Activated CD8-positive, alpha-beta memory T cell treated with anti-CD3 and anti-CD28 coated beads, Interleukin-2, amount 50 U/mL, for 1 hour (primary cell): Measurements from ENCODE around the gene CCDC190.
"Not testable (repeated sequence)": the region's sequence is repeated elsewhere in the genome, so short reads cannot be mapped to it uniquely, and the experiment has no call there.

ENCODE experiments used
- DNase-seq: peaks from one replicate; pipeline ENCODE4 v3.0.0-alpha.2; 2020; ENCODE audit errors: extremely low read depth

Gene CCDC190

DNA sequence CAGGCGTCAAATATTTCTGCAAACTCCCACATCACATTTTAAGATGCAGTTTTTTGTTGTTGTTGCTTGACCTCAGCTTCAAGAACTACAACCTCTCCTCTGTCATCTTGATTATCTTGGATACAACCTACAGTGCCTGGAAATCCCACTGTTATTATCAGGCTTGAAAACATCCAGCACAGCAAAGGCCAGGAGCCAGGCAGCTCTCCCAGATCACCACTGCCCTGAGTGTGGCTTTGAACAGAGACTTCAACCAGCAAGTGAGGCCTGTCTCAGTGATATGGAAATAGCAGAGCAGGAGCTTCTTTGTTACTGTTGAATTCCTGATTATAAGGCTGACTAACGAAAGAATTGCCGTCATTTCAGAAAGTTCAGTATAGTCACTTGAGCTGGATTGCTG, 28.5 kb downstream of the CCDC190 start:
- DNase-seq, result no peak

DNA sequence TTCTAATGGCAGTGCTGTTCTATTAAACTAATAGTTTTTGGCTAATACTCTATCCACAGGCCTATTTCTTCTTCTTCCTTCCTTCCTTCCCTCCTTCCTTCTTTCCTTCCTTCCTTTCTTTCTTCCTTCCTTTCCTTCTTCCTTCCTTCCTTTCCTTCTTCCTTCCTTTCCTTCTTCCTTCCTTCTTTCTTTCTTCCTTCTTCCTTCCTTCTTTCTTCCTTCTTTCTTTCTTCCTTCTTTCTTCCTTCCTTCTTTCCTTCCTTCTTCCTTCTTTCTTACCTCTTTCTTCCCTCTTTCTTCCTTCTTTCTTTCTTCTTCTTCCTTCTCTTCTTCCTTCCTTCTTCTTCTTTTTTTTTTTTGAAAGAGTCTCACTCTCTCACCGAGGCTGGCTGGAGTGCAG, 31.7 kb downstream of the CCDC190 start:
- DNase-seq, result no peak

- no peak for DNase-seq
These were observed 37.0 kb downstream of the CCDC190 start for GRCh38 chr1:162823771-162824525.

GRCh38 chr1:162823231-162823630, 37.7 kb downstream of the CCDC190 start:
- no peak for DNase-seq

GRCh38 chr1:162822391-162823200, 38.4 kb downstream of the CCDC190 start:
- no peak for DNase-seq

DNA sequence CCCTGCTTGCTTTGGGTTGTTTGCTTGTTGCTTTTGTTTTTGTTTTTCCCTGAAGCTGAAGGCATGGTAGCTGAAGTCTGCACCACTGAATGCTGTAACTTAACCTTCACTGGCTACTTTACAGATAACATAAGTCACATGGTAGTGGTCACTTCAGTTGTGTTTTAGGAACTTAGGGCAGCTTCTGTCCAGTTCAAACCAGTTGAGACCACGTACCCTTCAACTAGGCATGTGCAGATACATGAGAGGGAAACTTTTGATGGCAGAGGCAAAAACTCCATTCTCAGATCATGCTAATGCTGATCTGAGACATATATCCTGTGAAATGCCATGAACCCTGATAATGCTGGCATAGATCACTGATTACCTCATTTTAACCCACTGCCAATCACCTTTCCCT, 42.3 kb downstream of the CCDC190 start:
- not testable (repeated sequence) for DNase-seq

- DNase-seq, result not testable (repeated sequence)
These were observed 42.8 kb downstream of the CCDC190 start for GRCh38 chr1:162818136-162818535.

DNA sequence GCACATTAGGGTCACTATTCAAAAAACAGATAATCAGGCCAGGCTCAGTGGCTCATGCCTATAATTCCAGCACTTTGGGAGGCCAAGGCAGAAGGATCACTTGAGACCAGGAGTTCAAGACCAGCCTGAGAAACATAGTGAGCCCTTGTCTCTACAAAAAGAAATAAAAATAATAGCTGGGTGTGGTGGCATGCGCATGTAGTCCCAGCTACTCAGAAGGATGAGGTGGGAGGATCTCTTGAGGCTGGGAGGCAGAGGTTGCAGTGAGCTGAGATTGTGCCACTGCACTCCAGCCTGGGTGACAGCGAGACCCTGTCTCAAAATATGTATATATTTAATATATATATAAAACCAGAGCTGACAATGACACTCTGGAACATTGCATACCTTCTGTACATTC, 48.6 kb downstream of the CCDC190 start:
- DNase-seq, result not testable (repeated sequence)

DNA sequence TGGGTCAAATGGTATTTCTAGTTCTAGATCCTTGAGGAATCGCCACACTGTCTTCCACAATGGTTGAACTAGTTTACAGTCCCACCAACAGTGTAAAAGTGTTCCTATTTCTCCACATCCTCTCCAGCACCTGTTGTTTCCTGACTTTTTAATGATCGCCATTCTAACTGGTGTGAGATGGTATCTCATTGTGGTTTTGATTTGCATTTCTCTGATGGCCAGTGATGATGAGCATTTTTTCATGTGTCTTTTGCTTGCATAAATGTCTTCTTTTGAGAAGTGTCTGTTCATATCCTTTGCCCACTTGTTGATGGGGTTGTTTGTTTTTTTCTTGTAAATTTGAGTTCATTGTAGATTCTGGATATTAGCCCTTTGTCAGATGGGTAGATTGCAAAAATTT, 53.5 kb downstream of the CCDC190 start:
- DNase-seq, result not testable (repeated sequence)
